Peyer's patch (tissue), 4 donors: ENCODE measurements around the gene ARPC1A.

ENCODE experiments used
- CTCF ChIP-seq, 6 experiments: fragments of 450-650 bp in 4 of 6; fragments of 200-600 bp in 2 of 6; sonication (generic) in 1 of 6; IDR thresholded peaks; one replicate each; pipeline ENCODE4 v1.5.1; 2017 to 2019; ENCODE audit warnings: antibody characterized with exemption in 6 of 6, mild to moderate bottlenecking in 3 of 6, moderate library complexity in 1 of 6
- POLR2A ChIP-seq, 2 donors: fragments of 450-650 bp; IDR thresholded peaks; one replicate each; pipeline ENCODE4 v1.5.1; 2017; ENCODE audit warnings: antibody characterized with exemption in 2 of 2, mild to moderate bottlenecking in 2 of 2, moderate library complexity in 2 of 2

- no peak for TF ChIP-seq CTCF (IDR thresholded peaks at IDR 0.05)
- TF ChIP-seq POLR2A (IDR thresholded peaks at IDR 0.05) = no peak
Observed at GRCh38 chr7:99402854-99403253, 77.2 kb downstream of the ARPC1A start.
